OCI-LY7 (cell line): Measurements from ENCODE around the gene ARHGAP28. TPM values are rescaled to one million over a fixed set of nuclear protein-coding genes. Genes with fewer than 3 reads are reported as not detected.
"Not testable (repeated sequence)": the region's sequence is repeated elsewhere in the genome, so short reads cannot be mapped to it uniquely, and the experiment has no call there.

Source experiments
- BruUV-seq: library from RNA; stranded (reverse); fragments of 400-500 nt; replicated peaks from 2 replicates; lab custom pipeline; 2021; lab: Mats Ljungman, UMichigan
- CTCF ChIA-PET: fragments of 300-600 bp; sonication (Branson Sonifier 250); formaldehyde crosslinking; loops from one replicate; lab custom pipeline; 2022; ENCODE audit warnings: antibody characterized with exemption; ENCODE audit not compliant: unreplicated experiment; lab: Charles Lee
- POLR2A ChIA-PET: fragments of 300-600 bp; sonication (Branson Sonifier 250); formaldehyde crosslinking; loops from one replicate; lab custom pipeline; 2022; ENCODE audit warnings: antibody characterized with exemption; lab: Charles Lee
- DNase-seq: peaks from one replicate; pipeline ENCODE4 v3.0.0-alpha.2; 2015; ENCODE audit warnings: low spot score
- H2AFZ ChIP-seq: fragments of 200-600 bp; sonication (generic), shearing (Covaris generic); 2 replicates; pipeline ENCODE4 v1.6.1; 2014; ENCODE audit warnings: mild to moderate bottlenecking, antibody characterized with exemption, low read length, moderate library complexity
- H3K27ac ChIP-seq: fragments of 200-600 bp; sonication (generic); 2 replicates; pipeline ENCODE4 v1.5.1; 2014; ENCODE audit warnings: mixed run types, low read depth, mild to moderate bottlenecking, moderate library complexity, low read length, inconsistent platforms; ENCODE audit not compliant: poor library complexity, severe bottlenecking
- H3K36me3 ChIP-seq: fragments of 200-600 bp; sonication (generic); 2 replicates; pipeline ENCODE4 v1.6.1; 2014; ENCODE audit warnings: mild to moderate bottlenecking, antibody characterized with exemption, low read length, moderate library complexity, mixed read lengths; ENCODE audit not compliant: insufficient read depth
- H3K4me1 ChIP-seq: fragments of 200-600 bp; sonication (generic); 2 replicates; pipeline ENCODE4 v1.5.1; 2014; ENCODE audit warnings: mild to moderate bottlenecking, low read length; ENCODE audit not compliant: insufficient read depth, poor library complexity, severe bottlenecking
- H3K4me2 ChIP-seq: fragments of 200-600 bp; sonication (generic); 2 replicates; pipeline ENCODE4 v1.6.1; 2014; ENCODE audit warnings: mild to moderate bottlenecking, low read length
- H3K4me3 ChIP-seq: fragments of 200-600 bp; sonication (generic); 2 replicates; pipeline ENCODE4 v1.5.1; 2014; ENCODE audit warnings: mild to moderate bottlenecking, low read depth, low read length; ENCODE audit not compliant: poor library complexity, severe bottlenecking
- H3K79me2 ChIP-seq: fragments of 200-600 bp; sonication (generic); 2 replicates; pipeline ENCODE4 v1.6.1; 2016; ENCODE audit warnings: low read depth, mild to moderate bottlenecking, low read length, moderate library complexity, mixed read lengths; ENCODE audit not compliant: insufficient read depth
- H3K9me2 ChIP-seq: fragments of 200-600 bp; sonication (generic); 2 replicates; pipeline ENCODE4 v1.6.1; 2016; ENCODE audit warnings: mild to moderate bottlenecking, low read length, mixed read lengths; ENCODE audit not compliant: insufficient read depth
- H3K9me3 ChIP-seq: fragments of 200-600 bp; sonication (generic); 2 replicates; pipeline ENCODE4 v1.6.1; 2014; ENCODE audit warnings: mild to moderate bottlenecking, mixed run types, low read length, mixed read lengths
- H4K20me1 ChIP-seq: fragments of 200-600 bp; sonication (generic); 2 replicates; pipeline ENCODE4 v1.6.1; 2014; ENCODE audit warnings: mild to moderate bottlenecking, antibody characterized with exemption, low read length, moderate library complexity, mixed read lengths; ENCODE audit not compliant: insufficient read depth
- CTCF ChIP-seq: fragments of 200-600 bp; sonication (generic); conservative IDR thresholded peaks from 2 replicates; pipeline ENCODE4 v1.5.1; 2014; ENCODE audit warnings: mild to moderate bottlenecking, antibody characterized with exemption, low read length, moderate library complexity, mixed read lengths
- EZH2phosphoT487 ChIP-seq: fragments of 200-600 bp; sonication (generic); IDR thresholded peaks from 2 replicates; pipeline ENCODE4 v1.6.1; 2018; ENCODE audit warnings: low read depth, borderline replicate concordance, mild to moderate bottlenecking, mixed run types, antibody characterized with exemption, low read length, moderate library complexity, mixed read lengths
- intact Hi-C: fragments of 100-400 bp; cut with micrococcal nuclease; formaldehyde crosslinking; loops from one replicate; pipeline ENCODE4 v1.10.0; 2022; ENCODE audit not compliant: unreplicated experiment
- total RNA-seq, 2 experiments: library from RNA; depleted of rRNA in 1 of 2; stranded (reverse); fragments of >200 nt in 1 of 2; shearing (Covaris generic) in 1 of 2; gene quantifications; 2 replicates each; pipeline ENCODE4 v1.2.3, GENCODE V29; 2014 to 2022

ARHGAP28 gene
- total RNA-seq, 2 experiments from 2014 or later = not detected

- Histone ChIP-seq H3K9me2 (no peaks in the 10 kb centered on the region), H3K27ac (no peak overlapping the region), H3K4me1 (no peaks in the 10 kb centered on the region), H3K9me3 (no peaks in the 10 kb centered on the region), H3K4me2 (no peak overlapping the region), H3K79me2 (no peaks in the 10 kb centered on the region), H3K4me3 (no peak overlapping the region), H3K36me3 (no peaks in the 10 kb centered on the region), H4K20me1 (no peaks in the 10 kb centered on the region), H2AFZ (no peak overlapping the region)
- no TSS peak for BruUV-seq
- no peak for DNase-seq
- POLR2A ChIA-PET = no interaction called here
- CTCF ChIA-PET = no interaction called here
- no peak for TF ChIP-seq EZH2phosphoT487
- no peak for TF ChIP-seq CTCF
- intact Hi-C loops = no loop called here
These were observed 112.6 kb downstream of the ARHGAP28 start for GRCh38 chr18:6842081-6842480.

GRCh38 chr18:6843308-6843707, 113.8 kb downstream of the ARHGAP28 start:
- no peaks in the 10 kb centered on the region for H3K9me2 ChIP-seq
- intact Hi-C loops = no loop called here
- BruUV-seq = no TSS peak
- no peaks in the 10 kb centered on the region for H4K20me1 ChIP-seq
- H3K36me3 ChIP-seq = no peaks in the 10 kb centered on the region
- H3K4me2 ChIP-seq = no peak overlapping the region
- H3K9me3 ChIP-seq = no peaks in the 10 kb centered on the region
- DNase-seq = no peak
- CTCF ChIA-PET = no interaction called here
- POLR2A ChIA-PET = no interaction called here
- TF ChIP-seq EZH2phosphoT487 (no peak), CTCF (no peak)
- no peak overlapping the region for H3K27ac ChIP-seq
- H3K79me2 ChIP-seq = no peaks in the 10 kb centered on the region
- no peaks in the 10 kb centered on the region for H3K4me1 ChIP-seq
- no peak overlapping the region for H3K4me3 ChIP-seq
- H2AFZ ChIP-seq = no peak overlapping the region

- POLR2A ChIA-PET, BruUV-seq, H3K9me2 ChIP-seq: not testable (repeated sequence)
These were observed 116.0 kb downstream of the ARHGAP28 start for GRCh38 chr18:6845521-6845920.

More at GRCh38 chr18:6845521-6845920, 116.0 kb downstream of the ARHGAP28 start:
- H3K36me3 ChIP-seq, H3K4me1 ChIP-seq, H2AFZ ChIP-seq, DNase-seq, H3K79me2 ChIP-seq, CTCF ChIA-PET, H3K27ac ChIP-seq, H3K4me2 ChIP-seq, H4K20me1 ChIP-seq, H3K9me3 ChIP-seq, H3K4me3 ChIP-seq, intact Hi-C loops: not testable (repeated sequence)
